ENCODE measurements around the gene PHF21A.

PHF21A gene

GRCh38 chr11:46075928-46076327, 45.3 kb downstream of the PHF21A start:
- no peak overlapping the region for H3K27ac ChIP-seq
- no peak for DNase-seq (ENCODE audit: low spot score)
- TF ChIP-seq CTCF (conservative IDR thresholded peaks at IDR 0.05; ENCODE audit: low read depth) = no peak
- CTCF ChIA-PET = interaction anchor here (0.6 to 1.3 kb wide), 2 partner anchors 19 to 1063 kb away, joined by 3 to 7 read pairs; no protein-coding TSS in a partner anchor
- POLR2A ChIA-PET (ENCODE audit: low non-redundant PET) = no interaction called here

- no peak for TF ChIP-seq CTCF (conservative IDR thresholded peaks at IDR 0.05; ENCODE audit: low read depth)
- POLR2A ChIA-PET (ENCODE audit: low non-redundant PET) = no interaction called here
- DNase-seq (ENCODE audit: low spot score) = peak; percentile 65
- CTCF ChIA-PET = no interaction called here
- no peak overlapping the region for H3K27ac ChIP-seq
Measured at GRCh38 chr11:46075168-46075567, 46.1 kb downstream of the PHF21A start.

GRCh38 chr11:46073632-46074031, 47.6 kb downstream of the PHF21A start:
- DNase-seq (ENCODE audit: low spot score) = no peak
- H3K27ac ChIP-seq = no peak overlapping the region
- CTCF ChIA-PET = no interaction called here
- no peak for TF ChIP-seq CTCF (conservative IDR thresholded peaks at IDR 0.05; ENCODE audit: low read depth)
- POLR2A ChIA-PET (ENCODE audit: low non-redundant PET) = no interaction called here

- H3K27ac ChIP-seq = no peak overlapping the region
- no peak for TF ChIP-seq CTCF (conservative IDR thresholded peaks at IDR 0.05; ENCODE audit: low read depth)
- no peak for DNase-seq (ENCODE audit: low spot score)
- ChIA-PET POLR2A (ENCODE audit: low non-redundant PET) (no interaction called here), CTCF (interaction anchor here (0.6 kb wide), 1 partner anchor 17 kb away, joined by 4 read pairs; no protein-coding TSS in a partner anchor)
Measured at GRCh38 chr11:46072172-46072964, 48.9 kb downstream of the PHF21A start.

- CTCF ChIA-PET = no interaction called here
- DNase-seq (ENCODE audit: low spot score) = no peak
- POLR2A ChIA-PET (ENCODE audit: low non-redundant PET) = no interaction called here
- TF ChIP-seq CTCF (conservative IDR thresholded peaks at IDR 0.05; ENCODE audit: low read depth) = no peak
- no peak overlapping the region for H3K27ac ChIP-seq
Measured at GRCh38 chr11:46071091-46071490, 50.2 kb downstream of the PHF21A start.

GRCh38 chr11:46069595-46069994, 51.7 kb downstream of the PHF21A start:
- ChIA-PET POLR2A (ENCODE audit: low non-redundant PET) (no interaction called here), CTCF (no interaction called here)
- DNase-seq (ENCODE audit: low spot score) = no peak
- no peak overlapping the region for H3K27ac ChIP-seq
- TF ChIP-seq CTCF (conservative IDR thresholded peaks at IDR 0.05; ENCODE audit: low read depth) = no peak

All from RWPE1 (cell line).